Mucosa of descending colon (tissue), 3 donors: ENCODE results near the gene CALHM2. TPM values are rescaled to one million over a fixed set of nuclear protein-coding genes. Genes with fewer than 3 reads are reported as not detected.
"Not testable (repeated sequence)": the region's sequence is repeated elsewhere in the genome, so short reads cannot be mapped to it uniquely, and the experiment has no call there.

Source experiments
- ATAC-seq: fragments of 200-7000 bp; cut with Tn5 transposase; one replicate; pipeline ENCODE4 v1.9.1; 2020; ENCODE audit warnings: mild to moderate bottlenecking, moderate library complexity
- DNase-seq, 3 donors: peaks; one replicate each; pipeline ENCODE4 v3.0.0-alpha.2; 2020
- H3K36me3 ChIP-seq: fragments of 200-600 bp; one replicate; pipeline ENCODE4 v1.8.0; 2021; ENCODE audit warnings: low read depth, mild to moderate bottlenecking
- H3K4me1 ChIP-seq: fragments of 200-600 bp; one replicate; pipeline ENCODE4 v1.8.0; 2021; ENCODE audit warnings: low read depth, mild to moderate bottlenecking
- H3K4me3 ChIP-seq: fragments of 200-600 bp; one replicate; pipeline ENCODE4 v1.8.0; 2021; ENCODE audit warnings: mild to moderate bottlenecking
- H3K9me3 ChIP-seq: fragments of 200-600 bp; one replicate; pipeline ENCODE4 v1.8.0; 2021; ENCODE audit warnings: mild to moderate bottlenecking
- intact Hi-C, 2 donors: fragments of 100-400 bp; cut with DNase I in 1 of 2; cut with micrococcal nuclease in 1 of 2; formaldehyde crosslinking; loops; one replicate each; pipeline versions ENCODE4 v1.11.0 to v1.11.1; 2022; cut with DNase I, micrococcal nuclease
- total RNA-seq, 3 donors: library from RNA; stranded (reverse); fragmentation: NEBNext Ultra II Directional in 2 of 3; extraction: Animal tissue kit (Norgen Biotek cat#: 25700) in 2 of 3; gene quantifications; one replicate each; pipeline versions ENCODE4 v1.2.1 to v1.2.4, GENCODE V29; 2021 to 2023
- TF ChIP-seq, protein P1 (sequence below): fragments of 200-600 bp; IDR thresholded peaks from one replicate; pipeline ENCODE4 v1.8.0; 2022; ENCODE audit warnings: antibody characterized with exemption, mild to moderate bottlenecking
- donor health status: DM: no; HTN: no; CAD: no; lungs with moderate emphysema.
- donor health status: DM: no; HTN: no; CAD: no.
- donor health status: DM: no; HTN: yes; CAD: no.

CALHM2 gene
- total RNA-seq, 3 donors from 2014 or later = 5.8 to 16.8 (median 12.3) TPM

DNA sequence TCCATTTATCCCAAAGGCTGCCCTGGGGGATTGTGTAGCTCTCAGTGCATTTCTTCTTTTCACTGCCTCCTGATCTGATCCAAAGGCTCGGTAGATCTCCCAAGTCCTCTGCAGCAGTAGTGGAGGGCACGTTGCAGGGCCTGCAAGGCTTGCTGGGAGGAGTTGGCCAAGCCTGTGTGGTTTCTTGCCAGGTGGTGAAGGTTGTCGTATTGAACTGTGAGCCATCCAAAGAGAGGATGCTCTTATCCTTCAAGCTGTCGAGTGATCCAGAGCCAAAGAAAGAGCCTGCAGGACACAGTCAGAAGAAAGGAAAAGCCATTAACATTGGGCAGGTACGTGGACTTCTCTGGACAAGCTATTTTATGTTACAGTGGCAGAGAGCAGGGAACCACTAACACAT, 34.6 kb downstream of the CALHM2 start:
- DNase-seq (no peak), ATAC-seq (no peak)
- no peak overlapping the region for H3K4me3 ChIP-seq
- peaks cover 11% of the 10 kb centered on the region for H3K36me3 ChIP-seq
- no peaks in the 10 kb centered on the region for H3K4me1 ChIP-seq
- H3K9me3 ChIP-seq = no peaks in the 10 kb centered on the region
- intact Hi-C loops = loop anchor here in 1 of 2 donors (5.0 kb wide), 1 partner anchor 70 kb away; no protein-coding TSS in a partner anchor
- TF ChIP-seq, protein P1, sequence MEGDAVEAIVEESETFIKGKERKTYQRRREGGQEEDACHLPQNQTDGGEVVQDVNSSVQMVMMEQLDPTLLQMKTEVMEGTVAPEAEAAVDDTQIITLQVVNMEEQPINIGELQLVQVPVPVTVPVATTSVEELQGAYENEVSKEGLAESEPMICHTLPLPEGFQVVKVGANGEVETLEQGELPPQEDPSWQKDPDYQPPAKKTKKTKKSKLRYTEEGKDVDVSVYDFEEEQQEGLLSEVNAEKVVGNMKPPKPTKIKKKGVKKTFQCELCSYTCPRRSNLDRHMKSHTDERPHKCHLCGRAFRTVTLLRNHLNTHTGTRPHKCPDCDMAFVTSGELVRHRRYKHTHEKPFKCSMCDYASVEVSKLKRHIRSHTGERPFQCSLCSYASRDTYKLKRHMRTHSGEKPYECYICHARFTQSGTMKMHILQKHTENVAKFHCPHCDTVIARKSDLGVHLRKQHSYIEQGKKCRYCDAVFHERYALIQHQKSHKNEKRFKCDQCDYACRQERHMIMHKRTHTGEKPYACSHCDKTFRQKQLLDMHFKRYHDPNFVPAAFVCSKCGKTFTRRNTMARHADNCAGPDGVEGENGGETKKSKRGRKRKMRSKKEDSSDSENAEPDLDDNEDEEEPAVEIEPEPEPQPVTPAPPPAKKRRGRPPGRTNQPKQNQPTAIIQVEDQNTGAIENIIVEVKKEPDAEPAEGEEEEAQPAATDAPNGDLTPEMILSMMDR = no peak

DNA sequence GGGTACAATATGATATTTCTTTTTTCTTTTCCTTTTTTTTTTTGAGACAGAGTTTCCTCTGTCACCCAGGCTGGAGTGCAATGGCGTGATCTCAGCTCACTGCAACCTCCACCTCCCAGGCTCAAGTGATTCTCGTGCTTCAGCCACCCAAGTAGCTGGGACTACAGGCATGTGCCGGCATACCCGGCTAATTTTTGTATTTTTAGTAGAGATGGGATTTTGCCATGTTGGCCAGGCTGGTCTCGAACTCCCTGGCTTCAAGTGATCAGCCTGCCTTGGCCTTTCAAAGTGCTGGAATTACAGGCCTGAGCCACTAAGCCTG, 35.1 kb downstream of the CALHM2 start:
- peaks cover 11% of the 10 kb centered on the region for H3K36me3 ChIP-seq
- not testable (repeated sequence) for H3K9me3 ChIP-seq, H3K4me3 ChIP-seq, DNase-seq, ATAC-seq, H3K4me1 ChIP-seq
- intact Hi-C loops = loop anchor here in 1 of 2 donors (5.0 kb wide), 1 partner anchor 70 kb away; no protein-coding TSS in a partner anchor

DNA sequence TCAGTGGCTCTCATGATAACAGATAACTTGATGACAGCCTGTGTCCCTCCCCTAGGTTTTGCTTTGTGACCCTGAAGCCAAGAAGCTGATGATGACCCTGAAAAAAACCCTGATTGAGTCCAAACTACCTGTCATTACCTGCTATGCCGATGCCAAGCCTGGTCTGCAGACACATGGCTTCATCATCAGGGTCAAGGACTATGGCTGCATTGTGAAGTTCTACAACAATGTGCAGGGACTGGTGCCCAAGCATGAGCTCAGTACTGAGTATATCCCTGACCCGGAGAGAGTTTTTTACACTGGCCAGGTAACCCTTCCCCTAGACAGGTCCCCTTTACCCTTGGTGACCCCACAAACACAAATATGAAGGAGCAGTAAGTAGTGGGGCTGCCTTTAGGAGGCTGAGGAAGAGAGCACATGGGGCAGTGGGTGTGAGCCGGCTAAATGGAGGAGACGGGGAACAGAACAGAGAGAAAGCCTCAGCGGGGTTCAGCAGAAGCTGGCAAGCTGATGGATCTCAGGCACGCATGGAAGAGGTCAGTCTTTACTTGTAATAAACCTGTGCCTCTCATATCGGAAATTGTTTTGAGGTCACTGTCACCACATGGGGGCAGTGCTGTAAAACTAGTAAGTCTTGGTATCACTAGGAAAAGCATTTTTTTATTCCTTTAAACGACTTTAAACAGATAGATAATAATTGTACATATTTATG, 35.6 kb downstream of the CALHM2 start:
- ATAC-seq (peak; percentile 65), DNase-seq (peak in 2 of 3 donors; percentile 31 to 90)
- TF ChIP-seq, protein P1 = no peak
- H3K36me3 ChIP-seq = peaks cover 11% of the 10 kb centered on the region
- H3K4me1 ChIP-seq = no peaks in the 10 kb centered on the region
- H3K9me3 ChIP-seq = no peaks in the 10 kb centered on the region
- intact Hi-C loops = loop anchor here in 1 of 2 donors (5.0 kb wide), 1 partner anchor 71 kb away; no protein-coding TSS in a partner anchor
- H3K4me3 ChIP-seq = no peak overlapping the region

DNA sequence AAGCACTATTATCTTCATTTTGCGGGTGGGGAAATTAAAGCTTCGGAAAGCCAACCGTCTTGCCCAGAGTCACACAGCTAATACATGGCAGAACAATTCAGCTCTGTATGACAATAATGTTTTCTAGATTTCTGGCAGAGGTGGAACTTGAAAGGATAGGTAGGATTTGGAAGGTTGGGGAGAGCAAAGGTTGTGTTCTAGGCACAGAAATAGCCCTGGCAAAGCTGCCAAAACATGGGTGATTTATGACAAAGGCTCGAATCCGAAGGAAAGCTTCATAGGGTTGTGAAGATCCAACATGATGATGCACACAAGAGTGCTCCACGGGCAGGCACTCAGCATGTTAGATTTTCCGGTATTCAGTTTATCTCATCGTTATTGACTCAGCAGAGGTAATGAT, 36.6 kb downstream of the CALHM2 start:
- peaks cover 11% of the 10 kb centered on the region for H3K36me3 ChIP-seq
- ATAC-seq (no peak), DNase-seq (no peak)
- H3K4me3 ChIP-seq = no peak overlapping the region
- H3K9me3 ChIP-seq = no peaks in the 10 kb centered on the region
- intact Hi-C loops = loop anchor here in 1 of 2 donors (5.0 kb wide), 1 partner anchor 72 kb away; no protein-coding TSS in a partner anchor
- TF ChIP-seq, protein P1 = no peak
- no peaks in the 10 kb centered on the region for H3K4me1 ChIP-seq

DNA sequence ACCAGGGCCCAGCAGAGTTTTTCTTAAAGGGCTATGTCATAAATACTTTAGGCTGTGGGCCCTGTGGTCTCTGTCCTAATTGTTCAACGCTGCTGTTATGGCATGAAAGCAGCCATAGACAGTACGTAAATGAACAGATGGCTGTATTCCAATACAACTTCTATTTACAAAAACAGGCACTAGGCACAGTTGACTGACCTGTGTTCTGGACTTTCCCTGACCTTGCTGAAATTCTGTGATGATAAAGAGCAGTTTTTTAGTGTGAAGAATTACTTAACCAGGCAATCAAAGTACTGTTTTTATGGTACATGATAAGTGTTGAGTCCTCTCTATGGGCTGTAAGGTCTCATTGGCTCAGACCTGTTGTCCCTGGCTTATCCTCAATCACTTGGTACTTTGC, 38.6 kb downstream of the CALHM2 start:
- H3K4me1 ChIP-seq = no peaks in the 10 kb centered on the region
- no peaks in the 10 kb centered on the region for H3K9me3 ChIP-seq
- intact Hi-C loops = no loop called here
- DNase-seq = no peak
- TF ChIP-seq, protein P1 = no peak
- ATAC-seq = no peak
- H3K4me3 ChIP-seq = no peak overlapping the region
- H3K36me3 ChIP-seq = peaks cover 8% of the 10 kb centered on the region

DNA sequence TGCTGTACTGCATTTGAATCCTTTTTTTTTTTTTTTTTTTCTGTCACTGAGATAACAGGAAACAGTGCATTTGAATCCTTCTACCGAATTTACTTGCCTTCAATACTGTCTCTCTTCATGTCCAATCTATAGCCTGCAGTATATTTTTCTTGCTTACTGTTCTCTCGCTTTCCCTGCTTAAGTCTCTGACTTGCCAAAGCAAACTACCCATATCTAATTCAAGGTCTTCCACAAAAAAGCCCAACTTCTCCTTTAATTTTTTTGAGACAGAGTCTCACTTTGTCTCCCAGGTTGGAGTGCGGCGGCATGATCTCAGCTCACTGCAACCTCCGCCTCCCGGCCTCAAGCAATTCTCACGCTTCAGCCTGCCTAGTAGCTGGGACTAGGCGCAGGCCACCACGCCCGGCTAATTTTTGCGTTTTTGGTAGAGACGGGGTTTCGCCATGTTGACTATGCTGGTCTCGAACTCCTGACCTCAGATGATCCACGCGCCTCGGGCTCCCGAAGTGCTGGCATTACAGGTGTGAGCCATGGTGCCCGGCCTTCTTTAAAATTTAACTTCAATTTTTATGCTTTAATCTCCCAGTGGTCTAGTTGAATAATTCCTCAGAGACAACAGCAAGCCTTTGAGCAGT, 54.9 kb downstream of the CALHM2 start:
- Histone ChIP-seq H3K4me1 (peaks cover 26% of the 10 kb centered on the region), H3K4me3 (no peak overlapping the region), H3K9me3 (no peaks in the 10 kb centered on the region), H3K36me3 (no peaks in the 10 kb centered on the region)
- TF ChIP-seq, protein P1 = no peak
- intact Hi-C loops = no loop called here
- DNase-seq = peak in 1 of 3 donors; percentile 37
- no peak for ATAC-seq
